ENCODE data around the gene DBNDD1.
"Not testable (repeated sequence)": the region's sequence is repeated elsewhere in the genome, so short reads cannot be mapped to it uniquely, and the experiment has no call there.

DBNDD1 gene

DNA sequence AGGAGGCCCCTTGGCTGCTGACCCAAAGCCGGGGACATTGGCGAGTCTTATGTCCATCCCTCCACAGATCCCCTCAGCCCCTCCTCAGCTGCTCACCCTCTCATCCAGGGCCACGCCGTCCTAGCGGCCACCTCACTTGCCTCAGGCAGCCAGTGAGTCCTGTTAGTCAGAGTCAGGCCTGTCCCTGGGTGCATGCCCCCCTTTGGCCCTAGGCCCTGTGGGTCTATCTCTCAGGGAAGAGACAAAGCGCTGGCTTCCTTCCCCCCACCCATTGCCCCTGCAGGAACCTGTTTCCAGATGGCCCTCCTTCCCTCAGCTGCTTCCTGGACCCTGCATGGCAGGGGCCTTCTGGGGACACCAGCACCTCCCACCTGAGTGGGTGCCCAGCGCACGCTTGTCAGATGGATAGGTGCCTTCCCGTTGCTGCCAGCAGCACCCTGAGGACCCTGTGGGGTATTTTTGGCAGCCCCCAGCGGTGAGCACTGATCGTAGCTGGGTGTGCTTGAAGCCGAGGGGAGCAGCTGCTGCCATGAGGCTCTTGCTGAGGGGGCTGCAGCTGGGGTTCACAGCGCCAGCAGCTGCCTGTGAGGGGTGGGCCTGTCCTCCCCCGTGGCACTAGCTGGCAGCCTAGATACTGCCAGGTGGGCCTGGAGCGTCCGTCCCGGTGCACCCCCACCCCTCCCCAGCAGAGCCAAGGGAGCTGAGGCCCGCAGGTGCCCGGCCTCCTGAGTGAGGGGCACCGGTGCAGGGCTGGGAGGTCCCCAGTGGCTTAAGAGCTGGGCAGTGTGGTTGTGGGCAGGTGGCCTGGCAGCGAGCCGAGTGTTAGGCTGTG lies 8.4 kb downstream of the DBNDD1 start:
- no peak for DNase-seq

DNA sequence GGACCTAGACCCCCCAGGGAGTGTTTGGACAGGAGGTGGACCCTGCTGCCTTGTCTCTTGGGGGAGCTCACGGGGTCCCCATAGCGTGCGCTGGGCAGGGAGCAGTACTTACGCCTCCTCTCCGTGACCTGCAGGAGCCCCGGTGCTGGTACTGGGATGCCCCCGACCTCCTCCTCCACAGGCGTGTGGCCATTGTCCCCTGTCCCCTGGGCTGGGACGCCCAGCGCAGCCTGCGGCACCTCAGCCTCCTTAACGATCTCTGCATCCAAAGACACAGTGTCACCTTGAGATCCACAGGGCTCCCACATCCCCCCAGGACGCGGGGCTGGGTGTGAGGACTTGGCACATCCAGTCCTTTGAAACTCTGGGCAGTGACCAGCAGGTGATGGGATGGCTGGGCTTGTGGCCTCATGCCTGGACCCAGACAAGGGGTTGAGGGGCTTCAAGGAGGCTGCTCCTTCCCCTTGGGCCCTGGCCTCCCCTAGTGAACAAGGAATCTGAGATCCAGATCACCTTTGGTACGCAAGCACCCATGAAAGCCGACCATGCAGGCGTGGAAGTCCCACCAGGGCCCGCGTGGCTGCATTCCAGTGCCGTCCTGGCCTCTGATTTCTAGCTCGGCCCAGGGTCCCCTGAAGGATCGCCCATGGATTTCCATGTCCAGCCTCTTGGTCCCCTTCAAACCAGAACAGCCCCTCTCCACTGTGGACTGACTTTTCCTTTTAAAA lies 9.9 kb downstream of the DBNDD1 start:
- no peak for DNase-seq

DNA sequence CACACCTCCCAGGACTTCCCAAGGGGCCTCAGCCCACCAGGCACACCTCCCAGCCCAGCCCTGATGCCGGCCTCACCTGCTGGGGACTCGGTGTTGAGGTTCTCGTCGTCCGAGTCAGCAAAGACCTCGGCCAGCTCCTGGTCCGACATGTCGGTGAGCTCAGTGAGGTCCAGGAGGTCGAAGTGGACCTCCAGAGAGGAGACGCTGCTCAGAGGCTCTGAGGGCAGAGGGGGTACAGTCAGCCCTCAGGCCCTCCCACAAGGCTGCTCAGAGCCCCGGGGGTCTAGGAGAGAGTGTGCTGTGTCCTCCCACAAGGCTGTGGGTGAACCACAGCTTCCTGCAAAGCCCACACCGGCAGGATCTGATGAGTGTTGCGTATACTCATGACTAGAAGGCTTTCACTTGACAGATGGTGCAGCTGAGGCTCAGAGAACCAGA lies 10.5 kb downstream of the DBNDD1 start:
- no peak for DNase-seq

DNA sequence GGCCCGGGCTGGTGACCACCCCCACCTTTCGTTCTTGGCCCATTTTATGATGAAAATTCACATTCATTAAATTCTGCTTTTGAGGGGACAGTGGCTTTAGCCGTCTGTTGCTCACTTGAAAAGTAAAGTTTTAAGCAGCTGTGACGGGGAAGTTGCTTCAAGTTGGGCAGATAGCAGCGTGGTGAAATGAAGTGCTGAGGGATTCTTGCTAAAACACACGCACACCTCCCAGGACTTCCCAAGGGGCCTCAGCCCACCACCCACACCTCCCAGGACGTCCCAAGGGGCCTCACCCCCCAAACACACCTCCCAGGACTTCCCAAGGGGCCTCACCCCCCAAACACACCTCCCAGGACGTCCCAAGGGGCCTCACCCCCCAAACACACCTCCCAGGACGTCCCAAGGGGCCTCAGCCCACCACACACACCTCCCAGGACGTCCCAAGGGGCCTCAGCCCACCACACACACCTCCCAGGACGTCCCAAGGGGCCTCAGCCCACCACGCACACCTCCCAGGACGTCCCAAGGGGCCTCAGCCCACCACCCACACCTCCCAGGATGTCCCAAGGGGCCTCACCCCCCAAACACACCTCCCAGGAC lies 11.5 kb downstream of the DBNDD1 start:
- not testable (repeated sequence) for DNase-seq

DNA sequence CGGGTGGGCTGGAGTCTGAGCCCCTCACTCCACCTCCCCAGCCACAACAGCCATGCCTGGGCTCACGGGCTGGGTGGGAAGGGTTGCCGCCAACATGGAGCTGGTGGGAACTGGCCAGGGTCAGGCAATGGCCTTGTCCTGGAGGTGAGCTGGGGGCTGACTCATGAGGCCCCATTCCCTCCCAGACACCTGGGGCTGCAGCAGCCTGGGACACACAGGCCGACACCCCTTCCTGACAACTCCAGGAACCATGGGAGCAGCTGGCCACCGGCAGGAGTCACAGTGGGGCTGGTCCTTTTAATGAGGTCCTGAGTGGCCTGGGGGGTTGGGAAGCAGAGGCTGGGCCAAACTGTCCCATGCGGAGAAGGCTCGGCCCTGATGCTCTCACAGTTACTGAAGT lies 12.2 kb downstream of the DBNDD1 start:
- DNase-seq: no peak

DNA sequence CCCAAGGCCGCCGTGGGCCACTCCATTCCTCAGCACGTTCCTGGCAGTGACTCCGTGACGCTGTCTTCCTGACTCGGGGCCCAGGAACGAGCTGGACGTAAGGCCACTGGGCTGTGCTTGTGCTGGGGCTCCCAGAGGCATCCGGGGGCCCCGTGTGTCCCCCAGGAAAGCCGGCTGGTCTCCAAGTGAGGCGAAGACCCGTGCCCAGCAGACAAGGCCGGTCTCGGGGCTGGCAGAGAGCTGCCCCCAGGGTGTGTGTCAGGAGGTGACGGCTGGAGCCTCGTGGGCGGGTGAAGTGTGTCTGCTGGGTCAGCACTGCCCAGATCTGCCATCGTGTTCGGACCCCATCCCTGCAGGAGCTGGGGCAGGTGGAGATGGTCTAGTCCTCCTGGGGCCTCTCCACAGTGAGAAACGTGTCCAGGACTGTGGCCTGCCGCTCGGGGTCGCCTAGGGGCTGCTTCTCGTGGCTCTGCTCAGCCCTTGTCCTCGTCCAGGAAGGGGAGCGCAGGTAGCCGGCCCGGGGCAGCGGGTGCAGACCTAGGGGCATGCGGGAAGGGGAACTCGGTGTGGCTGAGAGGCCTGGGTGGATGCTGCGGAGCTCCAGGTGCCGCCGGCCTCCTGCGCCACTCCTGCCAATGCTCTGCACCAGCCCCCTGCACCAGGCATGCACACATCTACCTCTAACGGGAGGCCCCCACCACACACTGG lies 13.1 kb downstream of the DBNDD1 start:
- DNase-seq: no peak

DNA sequence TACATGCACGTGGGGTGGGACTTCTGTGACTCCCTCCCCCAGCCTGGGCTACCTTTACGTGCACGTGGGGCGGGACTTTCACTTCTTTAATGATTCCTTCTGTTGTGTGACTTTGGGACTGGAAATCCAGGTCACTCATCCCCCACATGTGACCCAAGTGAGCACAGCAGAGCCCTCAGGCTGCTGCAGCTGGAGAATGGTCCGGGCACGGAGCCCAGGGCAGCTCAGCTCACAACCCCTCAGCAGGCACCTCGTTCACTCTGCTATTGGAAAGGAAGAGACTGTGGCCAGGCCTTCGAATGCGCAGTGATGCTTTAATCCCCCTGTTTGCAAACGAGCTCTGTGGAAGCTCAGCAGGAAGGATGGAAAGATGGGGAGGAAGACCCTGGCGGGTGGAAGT lies 14.7 kb downstream of the DBNDD1 start:
- no peak for DNase-seq

DNA sequence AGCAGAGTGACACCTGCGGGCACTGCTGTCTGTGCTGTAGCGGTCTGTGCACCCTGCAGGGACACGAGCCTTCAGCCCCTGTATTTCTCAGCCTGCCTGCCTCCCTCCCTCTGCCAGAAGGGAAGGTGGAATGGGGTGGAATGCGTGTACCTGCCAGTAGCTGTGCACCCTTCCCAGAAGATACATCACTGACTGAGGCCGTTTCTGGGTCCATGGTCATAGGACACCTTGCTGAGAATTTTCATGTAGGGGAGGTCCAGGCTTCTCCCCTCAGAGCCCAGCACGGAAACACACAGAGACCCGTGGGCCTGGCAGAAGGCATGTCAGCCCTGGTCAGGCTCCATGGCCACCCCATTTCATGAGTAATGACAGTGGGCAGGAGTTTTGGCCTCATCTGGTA lies 16.5 kb downstream of the DBNDD1 start:
- DNase-seq: no peak

DNA sequence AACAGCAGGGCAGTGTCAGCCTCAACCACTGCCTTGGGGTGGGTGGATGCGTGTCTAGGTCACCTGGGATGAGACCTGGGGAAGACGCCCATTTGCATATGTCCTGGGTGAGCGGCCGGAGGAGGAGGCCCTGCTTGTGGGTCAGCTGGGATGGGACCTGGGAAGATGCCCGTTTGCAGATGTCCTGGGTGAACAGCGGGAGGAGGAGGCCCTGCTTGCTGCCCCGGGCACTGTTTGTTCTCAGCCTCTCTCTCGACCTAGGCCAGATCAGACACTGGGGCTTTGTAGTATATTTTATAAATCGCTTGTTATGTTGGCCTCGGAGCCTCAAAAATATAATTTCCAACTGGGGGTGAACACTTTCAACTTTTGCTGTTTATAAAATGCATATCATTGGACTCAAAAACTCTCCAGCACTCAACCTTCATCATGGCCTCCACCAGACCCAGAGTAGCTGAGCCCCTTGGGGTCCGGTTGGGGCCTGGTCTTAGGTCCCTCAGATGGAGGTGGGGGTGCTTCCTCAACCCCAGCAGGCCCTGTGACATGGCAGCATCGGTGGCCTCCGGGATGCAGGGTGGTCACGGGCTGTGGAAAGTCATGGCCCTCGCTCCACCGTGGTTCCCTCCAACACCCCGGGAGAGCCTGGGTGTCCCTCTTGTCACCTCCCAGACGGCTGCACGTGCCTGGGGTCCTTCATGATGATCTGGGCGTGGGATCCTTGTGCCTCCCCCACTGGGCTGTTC lies 17.3 kb downstream of the DBNDD1 start:
- no peak for DNase-seq

DNA sequence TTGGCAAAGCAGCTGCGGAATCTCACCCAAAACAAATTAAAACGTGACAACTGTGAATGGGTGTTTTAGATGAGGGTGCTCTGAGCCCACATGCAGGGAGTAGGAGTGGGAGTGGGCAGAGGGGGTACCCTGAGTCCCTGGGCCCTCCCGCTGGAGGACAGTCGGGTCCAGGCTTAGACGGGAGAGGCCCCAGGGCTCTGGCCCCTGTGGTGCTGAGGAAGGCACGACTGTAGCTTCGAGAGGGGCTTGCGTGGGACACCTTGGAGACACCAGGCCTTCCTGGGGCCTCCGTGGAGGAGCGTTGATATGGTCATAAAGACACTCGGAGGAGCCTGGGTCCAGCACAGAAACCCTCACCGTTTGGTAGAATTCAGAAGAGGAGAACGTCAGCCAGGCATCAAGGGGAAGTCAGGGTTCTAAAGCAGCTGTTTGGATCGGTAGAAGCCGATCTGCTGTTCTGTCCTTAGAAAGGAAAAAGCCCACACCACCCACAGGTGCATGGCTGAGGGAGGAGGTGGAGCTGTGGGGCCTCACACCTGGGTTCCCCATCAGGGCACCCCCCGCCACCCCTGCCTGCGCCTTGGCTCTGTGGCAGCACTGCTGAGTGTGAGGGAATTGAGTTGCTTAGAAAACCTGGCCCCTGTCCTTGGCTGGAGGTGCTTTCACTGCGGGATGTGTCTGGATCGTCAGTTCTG lies 18.4 kb downstream of the DBNDD1 start:
- DNase-seq: no peak

DNA sequence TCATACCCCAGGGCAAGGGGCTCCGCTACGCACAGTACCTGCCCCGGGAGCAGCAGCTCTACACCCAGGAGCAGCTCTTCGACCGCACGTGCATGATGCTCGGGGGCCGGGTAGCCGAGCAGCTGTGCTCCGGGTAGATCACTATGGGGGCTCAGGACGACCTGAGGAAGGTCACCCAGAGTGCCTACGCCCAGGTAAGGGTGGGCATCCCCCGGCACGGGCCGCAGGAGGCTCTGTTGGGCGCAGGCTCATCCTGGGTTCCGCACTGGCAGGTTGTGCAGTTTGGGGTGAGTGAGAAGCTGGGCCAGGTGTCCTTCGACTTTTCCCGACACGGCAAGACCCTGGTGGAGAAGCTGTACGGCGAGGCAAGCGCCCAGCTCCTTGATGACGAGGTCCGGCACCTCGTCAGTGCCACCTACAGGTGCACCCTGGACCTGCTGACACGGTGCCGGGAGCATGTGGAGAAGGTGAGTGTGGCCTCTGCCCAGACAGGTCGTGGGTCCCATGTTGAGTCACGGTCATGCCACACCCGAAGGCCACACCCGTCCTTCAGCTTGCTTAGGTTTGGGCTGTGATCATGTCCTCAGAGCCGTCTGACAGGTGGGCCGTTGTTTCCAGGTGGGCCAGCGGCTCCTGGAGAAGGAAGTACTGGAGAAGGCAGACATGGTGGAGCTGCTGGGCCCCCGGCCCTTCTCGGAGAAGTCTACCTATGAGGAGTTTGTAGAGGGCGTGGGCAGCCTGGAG lies 19.3 kb downstream of the DBNDD1 start:
- no peak for DNase-seq

DNA sequence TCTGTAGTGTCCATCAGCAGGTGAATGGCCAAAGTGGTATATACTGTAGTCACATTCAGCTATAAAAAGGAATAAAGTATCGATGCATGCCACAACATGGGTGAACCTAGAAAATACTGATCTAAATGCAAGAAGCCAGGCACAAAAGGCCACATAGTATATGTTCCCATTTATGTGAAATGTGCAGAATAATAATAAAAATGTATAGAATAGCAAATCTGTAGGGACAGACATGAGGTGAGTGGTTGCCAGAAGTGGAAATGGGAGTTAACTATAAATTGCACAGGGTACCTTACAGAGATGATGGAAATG lies 23.1 kb downstream of the DBNDD1 start:
- DNase-seq: no peak

DNA sequence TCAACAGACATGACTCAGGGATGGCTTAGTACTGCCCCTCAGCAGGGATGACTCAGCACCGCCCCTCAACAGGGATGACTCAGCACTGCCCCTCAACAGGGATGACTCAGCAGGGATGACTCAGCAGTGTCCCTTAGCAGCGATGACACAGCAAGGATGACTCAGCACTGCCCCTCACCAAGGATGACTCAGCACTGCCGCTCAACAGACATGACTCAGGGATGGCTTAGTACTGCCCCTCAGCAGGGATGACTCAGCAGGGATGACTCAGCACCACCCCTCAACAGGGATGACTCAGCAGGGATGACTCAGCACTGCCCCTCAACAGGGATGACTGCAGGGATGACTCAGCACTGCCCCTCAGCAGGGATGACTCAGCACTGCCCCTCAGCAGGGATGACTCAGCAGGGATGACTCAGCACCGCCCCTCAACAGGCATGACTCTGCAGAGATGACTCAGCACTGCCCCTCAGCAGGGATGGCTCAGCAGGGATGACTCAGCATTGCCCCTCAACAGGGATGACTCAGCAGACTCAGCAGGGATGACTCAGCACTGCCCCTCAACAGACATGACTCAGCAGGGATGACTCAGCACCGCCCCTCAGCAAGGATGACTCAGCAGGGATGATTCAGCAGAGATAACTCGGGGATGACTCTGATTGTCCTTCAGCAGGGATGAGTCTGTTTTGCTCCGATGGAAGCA lies 23.6 kb downstream of the DBNDD1 start:
- peak; percentile 55 for DNase-seq

DNA sequence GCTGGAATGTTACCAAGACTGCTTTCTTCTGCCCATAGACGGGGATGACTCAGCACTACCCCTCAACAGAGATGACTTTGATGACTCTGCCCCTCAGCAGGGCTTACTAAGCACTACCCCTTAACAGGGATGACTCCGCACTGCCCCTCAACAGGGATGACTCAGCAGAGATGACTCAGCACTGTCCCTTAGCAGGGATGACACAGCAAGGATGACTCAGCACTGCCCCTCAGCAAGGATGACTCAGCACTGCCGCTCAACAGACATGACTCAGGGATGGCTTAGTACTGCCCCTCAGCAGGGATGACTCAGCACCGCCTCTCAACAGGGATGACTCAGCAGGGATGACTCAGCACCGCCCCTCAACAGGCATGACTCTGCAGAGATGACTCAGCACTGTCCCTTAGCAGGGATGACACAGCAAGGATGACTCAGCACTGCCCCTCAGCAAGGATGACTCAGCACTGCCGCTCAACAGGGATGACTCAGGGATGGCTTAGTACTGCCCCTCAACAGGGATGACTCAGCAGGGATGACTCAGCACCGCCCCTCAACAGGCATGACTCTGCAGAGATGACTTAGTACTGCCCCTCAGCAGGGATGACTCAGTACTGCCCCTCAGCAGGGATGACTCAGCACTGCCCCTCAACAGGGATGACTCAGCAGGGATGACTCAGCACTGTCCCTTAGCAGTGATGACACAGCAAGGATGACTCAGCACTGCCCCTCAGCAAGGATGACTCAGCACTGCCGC lies 24.4 kb downstream of the DBNDD1 start:
- peak; percentile 51 for DNase-seq

DNA sequence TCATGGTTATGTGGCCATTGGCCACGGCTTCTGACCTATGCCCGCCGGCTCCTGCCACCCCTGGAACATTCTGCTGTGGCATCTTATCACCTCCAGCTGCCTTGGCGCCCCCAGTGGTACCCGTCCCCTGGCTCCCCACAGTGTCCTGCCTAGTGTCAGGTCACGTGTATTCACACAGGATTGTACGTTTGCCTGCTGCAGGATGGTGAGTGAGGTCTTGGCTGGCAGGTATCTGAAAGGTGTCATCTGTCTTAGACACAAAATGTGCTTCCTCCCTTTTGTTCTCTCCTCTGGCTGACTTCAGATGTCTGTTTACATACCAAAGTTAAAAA lies 24.9 kb downstream of the DBNDD1 start:
- DNase-seq: no peak

DNA sequence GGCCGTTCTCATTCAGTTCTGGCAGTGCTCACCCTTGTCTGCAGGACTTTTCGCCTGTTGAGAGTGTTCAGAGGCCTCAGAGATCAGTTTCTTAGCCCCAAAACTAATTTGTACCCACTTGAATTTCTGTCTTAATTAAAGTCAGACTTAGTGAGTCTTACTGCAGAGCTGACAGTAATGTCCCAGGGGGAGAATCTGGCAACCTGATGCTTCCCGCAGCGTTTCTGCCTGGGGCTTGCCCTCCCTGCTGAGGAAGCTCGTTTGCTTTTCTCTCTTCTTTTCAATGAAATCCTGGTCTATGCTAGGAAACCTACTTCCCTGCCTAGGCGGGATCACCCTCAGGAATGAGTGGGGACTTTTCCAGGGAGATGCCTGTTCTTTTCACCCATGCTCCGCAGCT lies 25.3 kb downstream of the DBNDD1 start:
- no peak for DNase-seq

DNA sequence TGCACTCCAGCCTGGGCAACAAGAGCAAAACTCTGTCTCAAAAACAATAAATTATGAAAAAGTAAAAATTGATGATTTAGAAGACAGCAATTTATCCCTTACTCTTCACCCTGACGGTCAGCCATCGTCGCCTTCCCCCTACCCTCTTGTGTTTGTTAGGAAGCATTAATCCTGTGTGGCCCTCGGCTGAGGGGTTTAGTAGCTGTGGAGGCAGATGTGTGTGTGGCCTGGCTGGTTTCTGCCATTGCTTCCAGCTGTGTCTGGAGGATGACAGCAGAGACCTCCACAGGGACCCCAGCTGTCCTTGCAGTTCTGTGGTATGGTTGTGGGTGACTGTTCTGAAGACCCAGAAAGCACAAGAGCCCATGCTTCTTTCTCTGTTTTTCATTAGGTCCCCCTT lies 25.9 kb downstream of the DBNDD1 start:
- DNase-seq: no peak

DNA sequence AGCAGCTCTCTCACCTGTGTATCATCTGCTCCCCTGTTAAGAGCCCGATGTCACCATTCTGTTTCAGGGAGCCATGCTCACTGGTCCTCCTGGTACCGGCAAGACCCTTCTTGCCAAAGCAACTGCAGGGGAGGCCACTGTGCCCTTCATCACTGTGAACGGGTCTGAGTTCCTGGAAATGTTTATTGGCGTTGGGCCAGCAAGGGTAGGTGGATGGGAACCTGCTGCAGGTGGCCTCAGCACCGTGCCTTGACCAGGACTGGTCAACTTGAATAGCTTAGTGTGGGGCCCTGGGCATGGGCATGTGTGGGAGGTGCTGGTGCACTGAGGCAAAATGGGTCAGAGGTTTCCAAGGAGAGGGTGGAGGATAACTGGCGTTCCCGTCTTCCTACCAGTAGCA lies 28.5 kb downstream of the DBNDD1 start:
- no peak for DNase-seq

DNA sequence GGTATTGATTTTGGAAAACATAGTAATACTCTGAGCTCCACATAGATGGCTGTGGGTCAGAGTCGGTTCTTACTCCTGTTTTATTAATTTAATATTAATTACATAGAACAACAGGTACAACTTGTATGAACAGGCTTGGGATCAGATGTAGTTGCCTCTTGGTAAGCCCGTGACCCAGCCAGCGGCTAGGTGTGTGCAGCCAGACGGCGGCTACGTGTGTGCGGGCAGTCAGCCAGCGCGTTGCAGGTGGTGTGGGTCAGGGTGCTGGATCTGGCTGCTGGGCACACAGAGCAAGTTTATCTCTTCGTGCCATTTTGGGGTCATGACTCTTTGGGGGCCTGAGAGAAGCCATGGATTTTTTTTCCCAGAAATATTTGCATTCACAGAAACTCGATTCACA lies 30.3 kb downstream of the DBNDD1 start:
- no peak for DNase-seq

DNA sequence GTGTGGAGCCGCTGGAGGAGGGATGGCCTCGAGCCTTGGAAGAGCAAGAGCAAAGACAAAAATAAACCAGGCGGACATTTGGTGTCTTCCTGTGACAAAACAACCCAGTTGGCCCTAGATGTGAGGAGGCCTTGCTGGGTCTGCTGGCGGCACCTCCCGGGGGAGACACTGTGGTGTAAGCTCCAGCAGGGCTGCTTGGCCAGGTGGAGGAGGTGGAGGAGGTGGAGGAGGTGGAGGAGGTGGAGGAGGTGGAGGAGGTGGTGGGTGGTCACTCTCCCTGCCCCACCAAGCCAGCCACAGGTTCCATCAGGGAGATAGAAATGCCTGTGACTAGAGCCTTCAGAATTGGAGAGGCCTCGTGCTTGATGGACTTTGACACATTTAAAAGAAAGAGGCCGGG lies 32.1 kb downstream of the DBNDD1 start:
- no peak for DNase-seq
